Stimulated activated CD4-positive, alpha-beta T cell treated with anti-CD3 and anti-CD28 coated beads, Interleukin-15, amount 100 ng/mL, for 48 hours (primary cell): ENCODE results near the gene ALX4.

Source experiments
- DNase-seq, 2 donors: peaks; one replicate each; pipeline ENCODE4 v3.0.0-alpha.2; 2020; ENCODE audit warnings: low read depth in 2 of 2

ALX4 gene

DNA sequence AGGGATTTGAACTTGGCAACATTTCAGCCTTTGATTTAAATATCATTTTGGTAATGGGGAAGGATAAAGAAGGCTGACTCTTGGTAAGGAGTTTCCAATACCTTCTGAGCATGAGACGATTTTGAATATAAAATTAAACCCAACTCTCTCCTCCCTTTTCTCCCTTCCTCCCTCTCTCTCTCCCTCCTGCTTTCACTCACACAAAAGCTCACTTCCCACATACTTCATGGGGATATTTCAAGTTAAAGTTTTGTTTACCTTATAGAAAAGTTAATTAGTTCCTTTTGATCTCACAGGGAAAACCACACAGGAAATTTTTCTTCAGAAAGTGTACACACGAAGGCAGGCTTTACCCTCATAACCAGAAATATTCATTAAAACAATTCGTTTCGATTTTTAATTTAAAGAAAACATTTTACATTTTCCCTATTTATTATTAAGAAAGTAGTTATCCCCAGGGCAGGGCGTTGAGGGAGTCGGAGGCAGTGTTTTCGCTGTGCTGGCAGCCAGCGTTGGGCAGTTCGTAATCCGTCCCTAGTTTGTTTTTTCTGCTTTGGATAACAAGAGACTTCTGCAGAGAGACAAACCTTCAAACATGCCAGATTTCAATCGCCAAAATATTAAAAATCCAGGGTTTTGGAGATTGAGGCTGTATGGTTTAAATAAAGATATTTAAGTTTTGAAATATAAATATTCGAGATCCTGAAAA lies 25.3 kb upstream of the ALX4 start:
- DNase-seq = no peak

DNA sequence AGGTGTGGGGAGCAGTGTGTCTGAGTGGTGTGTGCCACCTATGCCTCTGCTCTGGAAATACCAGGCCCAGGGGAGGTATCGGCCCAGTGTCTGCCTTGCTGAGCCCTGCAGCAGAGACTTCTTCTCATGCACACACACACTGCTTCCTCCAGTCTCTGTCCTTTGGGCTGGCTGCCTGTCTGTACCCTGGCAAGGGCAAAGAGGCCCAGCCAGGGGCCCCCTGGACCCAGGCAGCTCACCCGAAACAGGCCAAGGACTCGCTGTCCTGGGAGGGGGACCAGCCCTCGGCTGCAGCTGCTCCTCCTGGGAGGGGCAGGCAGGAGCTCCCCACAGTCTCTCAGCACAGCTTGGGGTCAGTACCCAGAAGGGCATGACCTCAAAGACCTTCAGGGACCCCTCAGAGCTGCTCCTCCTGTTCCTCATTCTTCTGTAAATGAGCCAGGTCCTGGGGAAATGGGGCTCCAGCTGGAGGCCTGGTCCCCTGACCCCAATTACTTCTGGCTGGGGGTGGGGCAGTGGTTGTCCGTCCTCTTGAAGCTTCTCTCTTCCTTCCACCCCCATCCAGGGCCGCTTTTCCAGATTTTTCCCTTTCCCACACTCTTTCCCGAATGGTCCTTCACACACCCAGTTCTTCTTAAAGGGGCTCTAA lies 24.5 kb upstream of the ALX4 start:
- no peak for DNase-seq

DNA sequence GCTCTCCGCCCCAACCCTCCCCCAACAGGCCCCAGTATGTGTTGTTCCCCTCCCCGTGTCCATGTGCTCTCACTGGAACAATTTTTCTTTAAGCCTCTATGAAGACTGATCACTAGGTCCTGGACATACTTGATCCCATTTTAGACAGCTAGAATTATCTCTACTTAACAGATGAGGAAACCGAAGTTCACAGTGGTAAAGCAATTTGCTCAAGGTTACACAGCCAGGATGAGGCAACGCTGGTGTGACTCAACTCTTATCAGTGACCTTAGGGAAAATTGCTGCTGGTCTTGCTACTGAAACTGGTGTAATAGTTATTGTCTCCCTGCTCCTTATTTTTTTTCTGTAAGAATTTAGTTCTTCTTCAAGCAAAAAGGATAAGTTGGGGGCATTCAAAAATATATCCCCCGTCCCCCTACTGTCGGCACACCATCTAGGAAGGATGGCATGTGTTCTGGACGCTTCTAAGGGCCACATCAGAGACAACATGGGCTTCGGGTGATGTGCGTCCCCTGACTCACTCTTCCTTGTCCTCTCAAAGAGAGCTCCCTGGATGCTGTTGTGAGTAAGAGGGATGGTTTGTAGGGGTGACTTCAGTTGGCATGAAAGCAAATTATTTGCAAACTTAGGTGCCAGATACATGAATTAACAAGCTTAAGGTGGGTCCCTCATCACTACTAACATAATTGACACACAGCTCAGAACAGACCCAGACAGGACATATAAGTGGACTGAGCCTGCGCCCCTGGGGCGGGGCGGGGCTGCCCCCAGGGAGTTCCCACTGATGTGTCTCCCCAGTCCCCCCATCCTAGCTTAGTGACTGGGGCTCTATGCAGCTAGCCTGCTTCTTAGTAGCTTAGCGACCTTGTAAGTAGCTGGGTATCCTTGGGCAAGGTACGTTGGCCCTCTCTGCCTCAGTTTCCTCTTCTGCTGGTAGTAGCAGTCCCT lies 23.6 kb upstream of the ALX4 start:
- DNase-seq = no peak

DNA sequence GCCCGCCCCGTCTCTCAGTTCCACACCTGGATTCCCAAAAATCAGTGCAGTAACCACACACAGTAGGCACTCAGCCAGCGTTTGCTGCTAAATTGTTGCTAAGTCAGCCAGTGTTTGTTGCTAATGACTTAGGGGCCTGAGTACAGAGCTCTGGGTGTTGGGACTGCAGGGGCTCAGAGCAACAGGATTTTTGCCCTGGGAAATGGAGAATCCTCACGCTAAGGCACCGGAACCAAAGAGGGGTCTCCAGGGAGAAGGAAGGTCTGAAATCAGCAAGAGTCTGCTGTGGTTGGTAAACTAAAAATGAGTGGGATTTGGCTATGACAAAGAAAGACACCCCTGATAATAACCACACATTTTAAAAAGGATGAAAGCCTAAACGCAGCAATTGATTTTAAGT lies 22.7 kb upstream of the ALX4 start:
- DNase-seq = no peak

DNA sequence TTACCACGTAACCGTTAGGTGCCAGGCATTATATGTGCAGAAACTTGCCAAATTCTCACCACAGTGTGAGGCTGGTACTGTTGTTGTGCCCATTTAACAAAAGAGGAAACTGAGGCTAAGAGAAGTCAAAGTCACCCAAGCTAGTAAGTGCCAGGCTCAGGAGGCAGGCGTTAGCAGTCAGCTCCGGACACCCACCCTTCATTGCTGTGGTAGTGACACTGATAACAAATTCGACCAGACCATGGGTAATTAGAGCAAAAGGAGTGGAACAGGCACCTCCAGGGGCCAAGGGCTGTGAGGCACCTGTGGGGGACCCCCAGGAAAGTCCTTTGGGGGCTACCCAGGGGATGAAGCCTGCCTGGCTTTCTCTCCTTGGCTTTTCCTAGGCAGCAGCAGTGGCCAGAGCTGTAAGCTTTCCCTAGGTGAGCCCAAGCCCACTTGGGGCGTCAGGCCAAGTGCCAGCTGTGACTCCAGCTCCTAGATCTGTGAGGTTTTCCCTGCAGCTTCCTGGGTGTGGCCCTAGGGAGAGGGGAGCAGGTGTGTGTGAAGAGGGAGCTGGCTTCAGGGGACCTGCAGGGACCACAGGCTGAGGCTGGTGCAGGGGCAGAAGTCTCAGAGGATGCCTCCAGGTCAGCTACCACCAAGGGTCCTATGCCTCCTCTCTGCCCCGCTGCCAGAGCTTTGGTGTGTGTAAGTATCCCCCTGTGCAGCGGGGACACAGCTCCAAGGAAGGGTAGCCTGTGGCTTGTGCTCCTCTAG lies 19.7 kb upstream of the ALX4 start:
- DNase-seq = no peak

DNA sequence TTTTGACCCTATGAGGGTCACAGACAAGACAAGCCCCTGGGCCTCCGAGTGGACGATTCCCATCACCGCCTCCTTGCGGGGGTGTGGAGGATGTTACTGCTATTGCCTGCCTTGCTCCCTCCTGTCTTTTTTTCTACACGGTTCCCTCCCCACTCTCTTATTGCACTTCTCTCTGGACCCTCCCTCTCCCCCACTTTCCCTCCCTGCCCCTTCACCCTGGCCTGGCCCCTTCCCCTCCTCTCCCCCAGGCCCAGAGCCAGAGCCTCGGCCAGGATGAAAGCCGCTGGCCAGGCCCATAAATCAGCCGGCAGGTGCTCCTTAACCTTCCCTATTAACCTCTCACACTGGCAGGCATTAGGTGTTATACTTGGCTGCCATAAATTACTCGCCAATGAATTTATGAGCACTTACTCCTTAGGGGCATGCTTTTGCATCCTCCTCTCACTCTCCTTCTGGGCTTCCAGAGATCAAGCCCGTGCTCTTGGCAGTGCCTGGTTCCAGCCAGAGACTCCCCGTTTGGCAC lies 18.3 kb upstream of the ALX4 start:
- no peak for DNase-seq

DNA sequence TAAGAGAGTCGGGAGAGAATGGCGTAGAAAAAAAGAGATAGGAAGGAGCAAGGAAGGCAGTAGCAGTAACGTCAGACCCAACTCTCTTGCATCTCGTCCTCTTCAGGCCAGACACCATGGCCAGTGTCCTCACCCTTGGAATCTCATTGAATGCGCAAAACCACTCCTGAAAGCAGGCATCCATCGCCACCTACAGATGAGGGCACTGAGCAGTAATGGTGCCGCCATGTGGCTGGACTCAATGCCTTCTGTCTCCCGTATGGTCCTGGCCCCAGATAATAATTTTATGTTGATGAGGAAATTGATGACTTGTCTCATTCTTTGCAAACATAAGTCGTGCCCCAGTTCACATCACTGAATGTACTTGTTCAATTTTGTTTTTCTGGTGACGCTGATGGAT lies 17.8 kb upstream of the ALX4 start:
- DNase-seq = no peak

DNA sequence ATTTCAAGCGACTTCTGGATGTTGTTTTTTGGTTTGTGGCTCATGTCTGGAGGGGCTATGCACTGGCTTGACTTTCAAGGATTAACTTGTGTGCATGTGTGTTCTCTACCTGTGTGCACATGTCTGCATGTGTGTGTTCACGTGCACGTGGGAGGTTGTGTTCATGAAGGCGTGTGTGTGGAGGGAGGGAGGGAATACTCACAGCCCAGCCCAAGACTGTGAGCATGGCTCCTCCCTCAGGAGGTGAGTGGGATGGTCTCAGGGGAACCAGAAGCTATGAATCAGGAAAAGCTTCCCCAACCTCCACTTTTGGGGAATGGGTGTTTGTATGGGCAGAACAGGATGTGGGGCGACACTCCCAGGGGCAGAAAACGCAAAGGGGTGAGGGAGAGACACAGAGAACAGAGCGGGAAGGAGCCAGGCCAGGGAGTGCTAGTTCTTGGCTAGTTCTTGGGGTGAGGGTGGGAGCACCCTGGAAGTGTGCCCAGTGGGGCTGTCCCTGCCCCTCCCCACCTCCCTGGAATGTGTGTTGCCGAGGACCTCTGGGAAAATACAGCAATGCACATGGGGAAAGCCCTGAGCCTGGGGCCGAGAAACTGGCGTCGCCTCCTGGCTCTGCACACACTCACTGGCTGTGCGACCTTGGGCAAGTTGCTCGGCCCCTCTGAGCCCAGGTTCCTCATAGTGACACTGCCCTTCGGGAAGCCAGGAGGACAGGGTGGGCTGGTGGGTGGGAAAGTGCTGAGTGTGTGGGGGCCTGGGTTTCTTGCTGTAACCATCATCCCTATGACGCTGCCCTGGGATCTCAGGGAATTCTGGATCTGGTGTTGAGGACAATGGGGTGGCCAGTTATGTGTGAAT lies 16.9 kb upstream of the ALX4 start:
- DNase-seq = no peak

DNA sequence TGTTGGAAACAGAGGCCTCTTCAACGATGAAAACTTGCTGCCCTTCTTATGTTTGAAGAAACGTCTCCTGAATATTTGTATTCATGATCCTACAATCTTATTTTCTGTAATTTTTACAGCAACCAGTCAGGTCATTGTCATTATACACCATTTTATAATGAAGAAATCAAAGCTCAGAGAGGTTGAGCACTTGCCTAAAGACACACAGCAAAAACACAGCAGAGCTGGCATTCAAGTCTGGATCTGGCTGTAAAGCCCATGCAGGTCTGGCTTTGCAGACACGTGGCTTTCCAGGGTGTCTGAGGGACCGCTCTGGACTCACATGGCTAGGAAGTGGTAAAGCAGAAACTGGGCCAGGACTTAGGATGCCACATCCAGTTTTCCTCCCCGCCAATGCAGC lies 15.8 kb upstream of the ALX4 start:
- DNase-seq = no peak

DNA sequence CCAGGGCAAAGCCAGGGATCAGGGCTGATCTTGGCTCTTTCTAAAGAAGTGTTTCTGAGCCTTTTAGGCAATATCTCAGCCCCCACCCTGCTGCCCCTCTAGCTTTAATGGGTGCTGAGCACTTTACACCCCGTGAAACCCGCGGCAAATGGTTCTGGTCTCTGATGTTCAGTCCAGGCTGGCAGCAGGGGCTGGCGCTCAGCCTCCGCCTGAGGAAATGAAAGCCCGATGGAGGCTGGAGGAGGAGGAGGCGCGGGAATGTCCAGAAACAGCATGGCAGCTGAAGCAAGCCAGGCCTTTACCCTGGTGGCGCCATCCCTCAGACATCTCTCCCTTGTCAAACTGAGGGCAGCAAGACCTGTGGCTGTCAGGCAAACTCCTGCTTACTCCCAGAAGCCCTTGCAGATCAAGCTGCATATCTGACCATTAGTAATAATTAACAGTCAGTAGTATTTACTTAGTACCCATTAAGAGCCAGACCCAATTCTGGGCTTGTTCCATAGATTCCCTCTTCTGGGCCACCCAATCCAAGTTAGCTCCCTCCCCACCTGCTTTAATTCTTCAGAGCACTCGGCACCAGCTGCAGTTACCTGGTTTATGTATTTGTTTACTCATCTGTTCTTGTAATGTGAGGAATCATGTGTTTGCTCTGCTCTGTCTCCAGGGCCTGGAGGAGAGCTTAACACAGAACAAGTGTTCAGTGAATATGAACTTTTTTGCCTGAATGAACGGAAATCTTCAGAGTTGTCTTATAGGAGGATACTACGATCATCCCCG lies 15.0 kb upstream of the ALX4 start:
- no peak for DNase-seq

DNA sequence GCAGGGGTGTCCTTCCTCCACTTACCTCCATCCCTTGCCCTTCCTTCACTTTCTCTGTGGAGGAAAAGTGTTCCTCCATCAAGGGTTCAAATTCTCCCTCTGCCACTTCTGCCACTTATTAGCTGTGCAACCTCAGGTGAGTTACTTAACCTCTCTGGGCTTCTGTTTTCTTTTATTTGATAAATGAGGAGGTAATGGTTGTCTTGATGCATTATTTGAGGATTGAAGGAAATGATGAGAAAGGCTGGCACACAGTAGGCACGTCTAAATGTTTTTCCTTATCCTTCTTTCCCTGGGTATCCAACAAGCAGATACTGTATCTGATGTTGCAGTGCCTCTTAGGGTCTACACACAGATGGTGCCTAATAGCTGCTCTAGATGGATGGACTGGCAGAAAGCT lies 14.3 kb upstream of the ALX4 start:
- no peak for DNase-seq

DNA sequence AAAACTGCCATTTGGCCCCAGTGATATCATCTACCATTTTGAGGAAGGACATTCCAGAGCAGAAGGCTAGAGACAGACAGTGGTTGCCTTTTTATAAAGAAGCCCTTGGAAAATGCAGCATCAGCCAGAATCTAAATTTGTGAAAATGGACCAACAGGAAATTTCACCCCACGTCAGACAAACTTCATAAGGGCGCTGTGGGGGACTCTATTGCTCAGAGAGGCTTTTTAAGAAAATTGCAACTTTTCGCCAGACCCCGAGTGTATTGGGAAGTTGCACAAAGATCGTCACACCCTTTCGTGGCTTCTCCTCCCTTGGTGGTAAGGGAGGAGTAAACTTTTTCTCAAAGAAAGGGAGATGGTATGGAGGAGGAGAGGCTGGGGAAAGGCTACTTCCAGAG lies 12.3 kb upstream of the ALX4 start:
- no peak for DNase-seq

DNA sequence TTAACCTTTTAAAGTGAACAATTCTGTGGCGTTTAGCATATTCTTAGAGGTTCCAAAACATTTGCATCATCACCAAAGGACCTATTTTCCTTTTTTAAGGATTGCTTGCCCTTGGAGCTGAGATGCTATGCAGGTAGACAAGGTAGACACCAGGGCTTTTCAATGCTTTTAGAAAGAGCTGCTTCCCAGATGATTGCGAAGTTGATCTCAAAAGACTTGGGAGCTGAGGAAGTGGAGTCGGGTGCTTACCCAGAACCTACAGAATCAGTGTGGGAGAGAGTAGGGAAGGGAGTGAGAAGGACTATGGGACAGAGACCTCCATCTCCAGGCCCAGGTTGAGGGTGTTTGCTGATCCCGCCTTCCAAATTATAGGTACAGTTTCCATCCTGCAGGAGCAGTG lies 11.1 kb upstream of the ALX4 start:
- no peak for DNase-seq

DNA sequence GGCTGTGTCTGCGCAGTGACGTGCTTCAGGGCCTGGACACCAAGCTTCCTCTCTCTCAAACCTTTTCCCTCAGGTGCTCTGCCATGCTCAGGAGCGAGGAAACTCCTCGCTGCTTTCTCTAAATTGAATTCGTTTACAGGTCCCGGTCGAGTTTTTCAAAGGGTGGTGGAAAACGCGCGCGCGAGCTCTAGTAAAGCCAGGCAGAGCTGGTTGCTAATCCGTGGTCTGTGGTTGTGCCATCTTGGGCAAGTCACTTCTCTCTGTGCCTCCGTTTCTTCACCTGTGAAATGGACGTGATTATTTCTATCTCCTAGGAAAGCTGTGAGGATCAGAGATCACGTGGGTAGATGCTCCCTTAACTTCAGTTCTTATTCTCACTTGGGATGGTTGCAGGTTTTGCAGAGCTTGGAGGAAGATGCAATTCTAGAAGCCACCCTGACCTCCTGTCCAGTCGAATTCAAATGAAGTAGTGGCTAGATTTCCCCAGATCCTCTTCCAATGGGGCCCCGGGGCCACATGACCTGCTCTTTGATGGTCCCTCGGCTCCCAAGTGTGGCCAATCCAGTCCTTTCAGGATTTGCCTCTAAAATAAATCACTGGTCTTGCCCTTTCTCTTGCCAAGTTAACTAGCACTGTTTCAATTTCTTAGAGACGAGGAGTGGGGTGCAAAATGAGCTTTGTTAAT lies 10.5 kb upstream of the ALX4 start:
- DNase-seq = no peak

DNA sequence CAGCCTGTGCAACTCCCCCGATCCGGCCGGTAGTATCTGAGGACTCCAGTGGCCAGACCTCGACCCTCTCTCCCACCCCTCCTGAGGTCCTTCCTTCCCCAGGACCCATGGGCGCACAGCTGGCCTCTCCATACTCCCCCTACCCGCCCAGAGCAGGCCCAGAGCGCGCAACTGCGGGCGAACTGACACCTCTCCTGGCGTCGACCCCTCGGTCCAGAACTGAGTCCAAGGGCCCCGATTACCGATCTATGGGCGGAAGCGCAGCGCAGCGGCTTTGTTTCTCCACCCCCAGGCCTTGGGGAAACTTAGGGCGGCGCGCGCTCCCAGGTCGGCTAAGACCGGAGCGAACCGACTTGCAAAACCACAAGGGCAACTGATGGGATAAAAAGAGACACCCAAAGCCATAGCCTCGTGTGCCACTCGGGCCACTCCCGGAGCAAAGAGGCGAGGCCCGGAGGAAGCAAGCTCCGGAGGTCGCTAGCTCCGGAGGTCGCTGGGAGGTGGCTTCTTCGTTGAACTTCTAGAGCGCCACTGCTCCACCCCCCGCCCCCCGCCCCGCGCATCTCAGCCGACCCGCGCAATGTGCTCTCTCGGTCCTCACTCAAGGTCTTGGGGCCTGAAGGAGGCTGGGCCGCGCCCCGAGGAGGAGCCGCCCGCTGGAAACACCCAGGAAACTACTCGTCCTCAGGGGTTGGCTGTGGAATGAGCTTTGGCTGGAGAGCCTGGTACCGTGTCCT lies 9.8 kb upstream of the ALX4 start:
- DNase-seq = no peak

DNA sequence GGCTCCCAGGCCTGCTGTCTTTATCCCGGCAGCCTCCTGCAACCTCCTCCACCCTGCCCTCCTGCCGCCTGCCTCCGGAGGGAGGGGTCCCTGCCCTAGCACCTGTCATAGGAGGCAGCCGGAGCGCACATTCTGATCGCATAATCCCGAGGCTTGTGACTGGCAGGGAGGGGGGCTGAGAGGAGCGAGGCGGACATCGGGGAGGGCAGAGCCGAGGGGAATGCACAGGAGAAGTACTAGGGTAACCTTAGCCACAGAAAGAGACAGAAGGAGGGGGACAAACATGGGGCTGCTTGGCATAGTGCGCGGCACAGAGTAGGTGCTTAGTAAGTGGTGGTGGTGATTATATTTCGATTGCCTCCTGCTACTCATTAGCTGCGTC lies 9.2 kb upstream of the ALX4 start:
- DNase-seq = no peak

DNA sequence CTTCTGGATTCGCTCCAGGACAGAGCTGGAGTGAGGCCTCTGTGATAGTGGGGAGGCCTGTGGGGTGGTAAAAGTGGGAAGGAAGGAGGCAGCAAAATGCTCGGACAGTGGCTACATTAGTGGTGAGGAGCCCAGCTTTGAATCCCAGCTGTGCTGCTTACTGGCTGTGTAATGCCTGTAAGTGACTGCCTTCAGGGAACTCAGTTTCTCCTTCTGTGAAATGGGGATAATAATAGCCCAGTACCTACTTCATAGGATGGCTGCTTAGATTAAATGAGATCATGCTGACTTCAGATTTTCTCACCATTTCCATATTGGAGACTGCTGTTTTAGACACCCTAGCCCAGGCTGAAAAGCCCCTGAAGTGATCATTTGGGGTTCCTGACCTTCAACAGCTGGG lies 8.4 kb upstream of the ALX4 start:
- no peak for DNase-seq

DNA sequence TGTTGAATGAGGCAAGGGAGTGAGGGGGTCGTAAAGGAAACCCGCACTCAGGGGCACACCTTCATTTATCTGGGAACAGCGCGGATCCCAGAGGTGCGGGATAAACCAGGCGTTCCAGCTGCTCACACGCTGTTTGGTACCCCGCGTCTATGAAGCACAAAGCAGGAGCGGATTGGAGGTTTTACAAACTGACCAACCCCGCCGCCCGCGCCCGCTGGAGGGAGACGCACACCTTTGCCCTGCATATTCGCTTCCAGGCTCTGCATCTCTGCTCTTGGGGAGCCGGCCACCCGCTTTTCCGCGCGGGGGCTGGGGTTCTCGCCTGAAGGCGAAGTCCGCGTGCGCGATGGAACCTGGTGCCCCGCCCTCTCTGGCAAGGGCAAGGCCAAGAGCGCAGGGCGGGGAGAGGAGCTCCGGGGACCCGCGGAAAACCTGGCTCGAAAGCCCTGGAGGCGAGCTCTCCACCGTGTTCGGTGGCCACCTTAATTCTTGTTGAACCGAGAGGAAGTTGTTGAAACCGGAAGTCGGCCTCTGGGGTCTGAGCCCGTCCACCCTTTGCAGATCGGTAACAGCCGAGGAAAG lies 6.8 kb upstream of the ALX4 start:
- no peak for DNase-seq
